Measurements from ENCODE around the gene RNF138.
"Not testable (repeated sequence)": the region's sequence is repeated elsewhere in the genome, so short reads cannot be mapped to it uniquely, and the experiment has no call there.

Gene RNF138

GRCh38 chr18:32091724-32092421 is at the start of gene RNF138:
Gene RNF138 (plus strand): TSS chr18:32091874. CDS start chr18:32092777, 903 bp downstream.
- peak; percentile 84 for DNase-seq (ENCODE audit: low spot score)

GRCh38 chr18:32042337-32042736 is 49.3 kb upstream of the RNF138 start:
- no peak for DNase-seq (ENCODE audit: low spot score)

GRCh38 chr18:32048507-32049091 is 43.1 kb upstream of the RNF138 start:
- DNase-seq (ENCODE audit: low spot score): no peak

GRCh38 chr18:32049393-32050171 is 42.1 kb upstream of the RNF138 start:
- DNase-seq (ENCODE audit: low spot score): no peak

- no peak for DNase-seq (ENCODE audit: low spot score)
Measured at GRCh38 chr18:32056613-32057358, 34.9 kb upstream of the RNF138 start.

GRCh38 chr18:32057624-32058165 is 34.0 kb upstream of the RNF138 start:
- DNase-seq (ENCODE audit: low spot score): peak; percentile 33

- DNase-seq (ENCODE audit: low spot score): no peak
Measured at GRCh38 chr18:32060026-32060425, 31.6 kb upstream of the RNF138 start.

- no peak for DNase-seq (ENCODE audit: low spot score)
Measured at GRCh38 chr18:32067375-32068167, 24.1 kb upstream of the RNF138 start.

GRCh38 chr18:32072321-32072720 is 19.4 kb upstream of the RNF138 start:
- peak; percentile 14 for DNase-seq (ENCODE audit: low spot score)

GRCh38 chr18:32074206-32074605 is 17.5 kb upstream of the RNF138 start:
- no peak for DNase-seq (ENCODE audit: low spot score)

- no peak for DNase-seq (ENCODE audit: low spot score)
Measured at GRCh38 chr18:32078845-32079244, 12.8 kb upstream of the RNF138 start.

- DNase-seq (ENCODE audit: low spot score): no peak
Measured at GRCh38 chr18:32081881-32082280, 9.8 kb upstream of the RNF138 start.

- DNase-seq (ENCODE audit: low spot score): no peak
Measured at GRCh38 chr18:32083781-32084180, 7.9 kb upstream of the RNF138 start.

- DNase-seq (ENCODE audit: low spot score): no peak
Measured at GRCh38 chr18:32086881-32087280, 4.8 kb upstream of the RNF138 start.

GRCh38 chr18:32090831-32091230 is 843 bp upstream of the RNF138 start:
- not testable (repeated sequence) for DNase-seq (ENCODE audit: low spot score)

- DNase-seq (ENCODE audit: low spot score): no peak
Measured at GRCh38 chr18:32091325-32091723, 350 bp upstream of the RNF138 start.

GRCh38 chr18:32092422-32093101 is 888 bp downstream of the RNF138 start:
- peak; percentile 94 for DNase-seq (ENCODE audit: low spot score)

GRCh38 chr18:32093102-32093511 is 1.4 kb downstream of the RNF138 start:
- peak; percentile 37 for DNase-seq (ENCODE audit: low spot score)

GRCh38 chr18:32093523-32093922 is 1.8 kb downstream of the RNF138 start:
- no peak for DNase-seq (ENCODE audit: low spot score)

- no peak for DNase-seq (ENCODE audit: low spot score)
Measured at GRCh38 chr18:32095192-32095899, 3.7 kb downstream of the RNF138 start.

All from cerebellar cortex (tissue), 1 donor.